Ectodermal cell (in vitro differentiated cells): ENCODE data around the gene RIPPLY3.

Experiments
- H3K27ac ChIP-seq: 2 replicates; pipeline ENCODE4 v1.7.0; 2013; ENCODE audit warnings: mild to moderate bottlenecking, low read depth, low read length; ENCODE audit not compliant: insufficient read depth, poor library complexity, severe bottlenecking
- H3K27me3 ChIP-seq: 2 replicates; pipeline ENCODE4 v1.7.0; 2013; ENCODE audit warnings: mild to moderate bottlenecking, low read length; ENCODE audit not compliant: insufficient read depth, control insufficient read depth, poor library complexity, severe bottlenecking
- H3K36me3 ChIP-seq: one replicate; pipeline ENCODE4 v1.7.0; 2013; ENCODE audit warnings: low read length; ENCODE audit not compliant: control insufficient read depth, insufficient read depth
- H3K4me1 ChIP-seq: one replicate; pipeline ENCODE4 v1.7.0; 2013; ENCODE audit warnings: low read length; ENCODE audit not compliant: control insufficient read depth, insufficient read depth
- H3K4me3 ChIP-seq: 2 replicates; pipeline ENCODE4 v1.7.0; 2013; ENCODE audit warnings: low read depth, low read length, control low read depth; ENCODE audit not compliant: insufficient read depth
- H3K9me3 ChIP-seq: 2 replicates; pipeline ENCODE4 v1.7.0; 2013; ENCODE audit warnings: mild to moderate bottlenecking, low read length, moderate library complexity; ENCODE audit not compliant: control insufficient read depth
- WGBS, 2 experiments: methylation state at CpG; one replicate each; pipeline ENCODE4 v1.1.7; 2013; ENCODE audit warnings: missing lambda C conversion rate in 2 of 2; 5-methylcytosine and 5-hydroxymethylcytosine counted together

RIPPLY3 gene

DNA sequence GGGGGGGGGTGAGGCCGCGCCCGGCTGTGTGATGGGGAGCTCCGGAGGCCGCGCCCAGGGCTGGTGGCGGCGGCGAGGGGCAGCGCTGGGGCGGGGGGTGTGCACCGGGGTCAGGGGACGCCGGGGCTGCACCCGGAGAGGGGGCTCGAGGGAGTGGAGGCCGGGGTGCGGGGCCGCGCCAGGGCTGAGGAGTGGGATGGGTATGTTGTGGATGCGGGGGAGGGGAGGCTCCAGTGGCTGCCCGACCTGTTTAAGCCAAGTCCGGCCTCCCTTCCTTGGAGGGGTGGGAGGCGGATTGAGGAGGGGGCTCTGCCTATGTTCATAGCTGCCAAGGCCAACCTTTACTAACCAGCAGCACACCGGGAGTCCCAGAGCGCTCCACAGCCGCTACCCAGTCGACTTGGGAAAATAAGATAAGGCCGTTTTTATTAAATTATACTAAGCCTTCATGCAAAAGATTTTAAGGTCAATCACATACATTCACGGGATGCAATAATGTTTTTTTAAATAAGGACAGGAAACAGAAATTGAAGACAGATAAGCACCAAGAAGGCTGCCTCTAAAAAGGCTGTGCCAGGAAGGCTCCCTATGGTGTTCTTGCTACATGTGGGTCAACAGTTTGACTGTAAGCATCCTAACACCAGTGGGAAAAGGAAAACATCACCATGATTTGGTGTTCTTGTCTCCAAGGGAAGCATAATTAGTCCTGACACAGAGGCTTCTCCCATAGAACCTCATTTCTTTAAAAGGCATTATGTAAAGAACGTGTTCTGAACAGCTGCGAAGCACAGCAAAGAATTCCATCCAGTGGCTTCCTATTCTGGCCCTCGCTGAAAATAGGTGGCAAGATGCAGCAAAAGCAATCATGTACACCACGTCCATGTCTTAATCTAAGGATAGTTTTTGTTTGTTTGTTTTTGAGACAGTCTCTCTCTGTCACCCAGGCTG is 39.4 kb upstream of the RIPPLY3 start:
- Histone ChIP-seq H3K27ac (no peak overlapping the region), H3K4me3 (peak overlapping the region; percentile 44), H3K36me3 (no peaks in the 10 kb centered on the region), H3K27me3 (no peaks in the 10 kb centered on the region), H3K4me1 (no peaks in the 10 kb centered on the region), H3K9me3 (no peaks in the 10 kb centered on the region)
- WGBS, 2 experiments: 15 to 19% methylated on average over 33 to 34 of the region's 34 CpGs

DNA sequence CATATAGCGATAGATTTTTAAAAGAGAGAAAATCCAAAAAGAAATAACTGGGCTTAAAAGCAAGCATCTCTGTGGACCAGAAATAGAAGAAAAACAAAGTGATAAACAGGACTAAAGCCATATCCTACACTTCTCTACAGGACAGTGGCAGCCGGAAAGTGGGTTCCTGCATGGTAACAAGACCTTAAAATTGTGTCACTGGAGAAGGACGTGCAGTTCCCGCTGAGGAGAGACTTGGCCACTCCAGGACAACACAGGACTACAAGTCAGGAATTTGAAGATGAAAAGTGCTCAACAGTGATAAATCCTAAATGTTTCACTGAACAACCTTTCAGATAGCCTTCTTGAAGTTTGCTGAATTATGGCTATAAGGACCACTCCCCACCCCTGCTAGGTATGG is 38.1 kb upstream of the RIPPLY3 start:
- no peaks in the 10 kb centered on the region for H3K9me3 ChIP-seq
- H3K27me3 ChIP-seq: no peaks in the 10 kb centered on the region
- H3K36me3 ChIP-seq: no peaks in the 10 kb centered on the region
- no peak overlapping the region for H3K27ac ChIP-seq
- 84 to 85% methylated on average over 4 of the region's 4 CpGs for WGBS, 2 experiments
- no peak overlapping the region for H3K4me3 ChIP-seq
- no peaks in the 10 kb centered on the region for H3K4me1 ChIP-seq

GRCh38 chr21:36968976-36969375 is 37.5 kb upstream of the RIPPLY3 start:
- Histone ChIP-seq H3K27ac (no peak overlapping the region), H3K4me3 (no peak overlapping the region), H3K4me1 (no peaks in the 10 kb centered on the region), H3K9me3 (no peaks in the 10 kb centered on the region), H3K36me3 (no peaks in the 10 kb centered on the region), H3K27me3 (no peaks in the 10 kb centered on the region)
- WGBS, 2 experiments: 100% methylated on average over 1 of the region's 1 CpG; no CpG with 5 or more reads in 1 of the 2 experiments

DNA sequence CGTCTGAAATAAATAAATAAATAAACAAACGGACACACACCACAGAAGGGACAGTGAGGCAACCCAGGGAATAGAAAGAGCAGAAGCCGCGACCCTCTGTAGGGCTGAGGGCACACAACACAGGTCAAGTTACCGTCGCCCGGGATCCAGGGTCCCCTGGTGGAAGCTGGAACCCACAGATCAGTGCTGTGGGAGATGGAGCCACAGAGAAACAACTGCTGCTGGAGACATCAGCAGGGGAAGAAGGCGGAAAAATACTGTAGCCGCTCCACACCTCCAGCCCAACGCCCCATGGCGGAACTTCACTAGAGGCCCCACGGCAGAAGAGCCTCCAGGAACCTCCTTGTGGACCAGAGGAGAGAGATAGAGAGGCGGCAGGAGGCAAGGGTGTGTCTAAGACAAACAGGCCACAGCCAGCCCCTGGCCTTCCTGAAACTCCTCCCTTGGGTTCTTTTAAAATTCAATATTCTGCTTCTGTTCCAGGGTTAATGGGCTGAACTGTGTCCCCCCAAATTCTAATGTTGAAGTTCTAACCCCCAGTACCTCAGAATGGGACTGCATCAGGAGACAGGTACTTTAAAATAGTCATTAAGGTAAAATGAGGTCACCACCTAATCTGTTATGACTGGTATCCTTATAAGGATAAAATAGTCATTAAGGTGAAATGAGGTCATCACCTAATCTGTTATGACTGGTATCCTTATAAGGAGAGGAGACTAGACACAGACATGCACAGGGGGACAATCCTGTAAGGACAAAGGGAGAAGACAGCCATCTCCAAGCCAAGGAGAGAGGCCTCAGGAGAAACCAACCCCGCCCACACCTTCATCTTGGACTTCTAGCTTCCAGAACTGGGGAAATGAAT is 32.3 kb upstream of the RIPPLY3 start:
- no peak overlapping the region for H3K27ac ChIP-seq
- 89 to 90% methylated on average over 14 of the region's 14 CpGs for WGBS, 2 experiments
- no peaks in the 10 kb centered on the region for H3K9me3 ChIP-seq
- H3K27me3 ChIP-seq: no peaks in the 10 kb centered on the region
- no peaks in the 10 kb centered on the region for H3K36me3 ChIP-seq
- no peaks in the 10 kb centered on the region for H3K4me1 ChIP-seq
- no peak overlapping the region for H3K4me3 ChIP-seq

GRCh38 chr21:36974851-36975192 is 31.7 kb upstream of the RIPPLY3 start:
- Histone ChIP-seq H3K27ac (no peak overlapping the region), H3K36me3 (no peaks in the 10 kb centered on the region), H3K9me3 (no peaks in the 10 kb centered on the region), H3K4me3 (no peak overlapping the region), H3K4me1 (no peaks in the 10 kb centered on the region), H3K27me3 (peaks cover 4% of the 10 kb centered on the region)
- WGBS, 2 experiments: 83 to 84% methylated on average over 6 of the region's 6 CpGs

GRCh38 chr21:36976228-36976861 is 30.2 kb upstream of the RIPPLY3 start:
- Histone ChIP-seq H3K27me3 (peaks cover 19% of the 10 kb centered on the region), H3K27ac (no peak overlapping the region), H3K4me1 (no peaks in the 10 kb centered on the region), H3K36me3 (no peaks in the 10 kb centered on the region), H3K4me3 (no peak overlapping the region), H3K9me3 (no peaks in the 10 kb centered on the region)
- WGBS, 2 experiments: 84 to 92% methylated on average over 5 of the region's 5 CpGs

DNA sequence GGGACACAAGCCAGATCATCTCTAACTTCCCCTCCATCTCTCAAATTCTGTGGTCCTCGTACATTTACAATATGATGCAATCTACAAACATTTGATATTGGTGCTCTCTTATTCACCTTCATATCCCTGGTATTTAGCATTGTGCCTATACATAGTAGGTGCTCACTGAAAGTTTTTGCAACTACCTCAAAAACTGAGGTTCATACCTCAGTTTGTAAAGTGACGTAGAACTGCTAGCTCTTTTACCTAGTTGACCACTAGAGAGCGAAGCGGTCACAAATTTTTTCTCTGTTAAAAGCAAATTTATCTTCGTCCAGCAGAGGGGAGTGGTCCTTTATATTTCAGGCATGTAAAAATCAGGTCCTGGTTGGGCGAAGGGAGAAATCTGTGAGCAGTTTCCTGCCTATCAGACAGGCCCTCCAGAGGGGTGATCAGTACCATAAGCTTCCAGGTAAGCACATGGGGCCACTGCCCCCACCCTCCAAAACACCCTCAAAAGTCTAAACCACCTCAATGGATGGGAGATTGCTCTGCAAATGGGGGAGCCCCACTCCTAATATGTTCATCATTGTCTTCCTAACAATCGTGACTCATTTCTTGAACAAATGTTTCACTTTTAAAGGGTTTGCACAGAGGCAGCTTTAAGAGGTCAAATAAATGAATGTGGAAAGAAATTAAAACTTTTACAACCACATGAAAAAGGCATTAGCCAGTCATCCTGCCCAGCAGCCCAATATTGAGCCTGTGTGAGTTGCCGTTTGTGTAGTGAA is 29.4 kb upstream of the RIPPLY3 start:
- Histone ChIP-seq H3K27ac (no peak overlapping the region), H3K4me3 (no peak overlapping the region), H3K4me1 (no peaks in the 10 kb centered on the region), H3K27me3 (peaks cover 27% of the 10 kb centered on the region), H3K36me3 (no peaks in the 10 kb centered on the region), H3K9me3 (no peaks in the 10 kb centered on the region)
- 47 to 50% methylated on average over 8 of the region's 8 CpGs for WGBS, 2 experiments

GRCh38 chr21:36980280-36981048 is 26.0 kb upstream of the RIPPLY3 start:
- no peaks in the 10 kb centered on the region for H3K4me1 ChIP-seq
- no peaks in the 10 kb centered on the region for H3K9me3 ChIP-seq
- no peaks in the 10 kb centered on the region for H3K36me3 ChIP-seq
- H3K4me3 ChIP-seq: peak overlapping the region; percentile 22
- WGBS, 2 experiments: 15 to 17% methylated on average over 53 of the region's 53 CpGs
- H3K27ac ChIP-seq: no peak overlapping the region
- peaks cover 32% of the 10 kb centered on the region for H3K27me3 ChIP-seq

DNA sequence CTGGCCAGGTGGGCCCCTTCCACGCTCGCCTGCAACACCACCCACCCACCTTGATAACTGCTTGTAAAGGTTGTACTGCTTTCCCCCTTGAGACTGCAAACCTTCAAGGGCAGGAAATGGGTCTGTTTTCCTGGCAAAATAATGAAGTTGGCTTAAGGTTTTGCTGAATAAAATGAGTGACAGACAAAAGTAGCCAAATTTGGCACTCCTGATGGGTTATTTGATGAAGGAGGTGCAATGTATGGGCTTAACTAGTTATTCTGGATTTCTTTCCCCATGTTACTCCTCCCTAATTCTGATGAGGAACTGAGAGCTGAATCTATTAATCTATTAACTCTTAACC is 25.5 kb upstream of the RIPPLY3 start:
- Histone ChIP-seq H3K4me1 (no peaks in the 10 kb centered on the region), H3K27me3 (peaks cover 32% of the 10 kb centered on the region), H3K9me3 (no peaks in the 10 kb centered on the region), H3K4me3 (no peak overlapping the region), H3K36me3 (no peaks in the 10 kb centered on the region), H3K27ac (no peak overlapping the region)
- 25 to 36% methylated on average over 2 of the region's 2 CpGs for WGBS, 2 experiments
